HG03342 (cell line): ENCODE results near the gene GNA15.
"Not testable (repeated sequence)": the region's sequence is repeated elsewhere in the genome, so short reads cannot be mapped to it uniquely, and the experiment has no call there.

Experiments used
- ATAC-seq: cut with Tn5 transposase; IDR thresholded peaks from one replicate; pipeline ENCODE4 v1.9.1; 2021; ENCODE audit warnings: mild to moderate bottlenecking, moderate library complexity; ENCODE audit not compliant: unreplicated experiment

The GNA15 gene, protein sequence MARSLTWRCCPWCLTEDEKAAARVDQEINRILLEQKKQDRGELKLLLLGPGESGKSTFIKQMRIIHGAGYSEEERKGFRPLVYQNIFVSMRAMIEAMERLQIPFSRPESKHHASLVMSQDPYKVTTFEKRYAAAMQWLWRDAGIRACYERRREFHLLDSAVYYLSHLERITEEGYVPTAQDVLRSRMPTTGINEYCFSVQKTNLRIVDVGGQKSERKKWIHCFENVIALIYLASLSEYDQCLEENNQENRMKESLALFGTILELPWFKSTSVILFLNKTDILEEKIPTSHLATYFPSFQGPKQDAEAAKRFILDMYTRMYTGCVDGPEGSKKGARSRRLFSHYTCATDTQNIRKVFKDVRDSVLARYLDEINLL

DNA sequence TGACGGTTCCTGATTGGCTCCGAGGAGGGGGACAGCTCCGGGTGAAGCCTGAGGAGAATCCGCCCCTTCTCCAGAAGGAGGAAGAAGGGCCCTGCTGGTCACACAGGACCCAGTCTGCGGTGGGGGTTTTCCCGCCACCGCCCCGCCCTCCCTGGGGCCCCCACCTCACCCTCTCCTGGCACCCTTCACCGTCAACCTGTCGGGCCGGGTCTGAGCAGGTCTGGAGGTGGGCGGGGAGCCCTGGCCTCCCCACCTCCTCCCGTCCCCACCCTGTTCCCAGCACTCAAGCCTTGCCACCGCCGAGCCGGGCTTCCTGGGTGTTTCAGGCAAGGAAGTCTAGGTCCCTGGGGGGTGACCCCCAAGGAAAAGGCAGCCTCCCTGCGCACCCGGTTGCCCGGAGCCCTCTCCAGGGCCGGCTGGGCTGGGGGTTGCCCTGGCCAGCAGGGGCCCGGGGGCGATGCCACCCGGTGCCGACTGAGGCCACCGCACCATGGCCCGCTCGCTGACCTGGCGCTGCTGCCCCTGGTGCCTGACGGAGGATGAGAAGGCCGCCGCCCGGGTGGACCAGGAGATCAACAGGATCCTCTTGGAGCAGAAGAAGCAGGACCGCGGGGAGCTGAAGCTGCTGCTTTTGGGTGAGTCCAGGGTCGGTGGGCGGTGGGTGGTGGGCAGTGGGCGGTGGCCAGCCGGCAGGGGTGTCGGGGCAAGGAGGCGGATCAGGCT lies at the start of gene GNA15:
TSS of gene GNA15 (plus strand) at position 73 of the 723 bp plus-strand sequence. CDS start at position 491, 418 bp downstream.
- no peak for ATAC-seq

DNA sequence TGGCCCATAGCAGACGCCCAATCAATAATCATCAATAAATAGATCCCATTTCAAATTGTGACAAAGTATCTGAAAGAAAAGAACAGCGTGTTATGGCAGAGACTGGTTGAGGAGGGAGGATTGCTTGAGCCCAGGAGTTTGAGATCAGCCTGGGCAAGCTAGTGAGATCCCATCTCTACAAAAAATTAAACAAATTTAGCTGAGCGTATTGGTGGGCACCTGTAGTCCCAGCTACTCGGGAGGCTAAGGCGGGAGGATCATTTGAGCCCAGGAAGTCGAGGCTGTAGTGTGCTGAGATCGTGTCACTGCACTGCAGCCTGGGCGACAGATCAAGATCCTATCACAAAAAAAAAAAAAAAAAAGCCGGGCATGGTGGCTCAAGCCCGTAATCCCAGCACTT lies 48.1 kb upstream of the GNA15 start:
- ATAC-seq, result no peak

DNA sequence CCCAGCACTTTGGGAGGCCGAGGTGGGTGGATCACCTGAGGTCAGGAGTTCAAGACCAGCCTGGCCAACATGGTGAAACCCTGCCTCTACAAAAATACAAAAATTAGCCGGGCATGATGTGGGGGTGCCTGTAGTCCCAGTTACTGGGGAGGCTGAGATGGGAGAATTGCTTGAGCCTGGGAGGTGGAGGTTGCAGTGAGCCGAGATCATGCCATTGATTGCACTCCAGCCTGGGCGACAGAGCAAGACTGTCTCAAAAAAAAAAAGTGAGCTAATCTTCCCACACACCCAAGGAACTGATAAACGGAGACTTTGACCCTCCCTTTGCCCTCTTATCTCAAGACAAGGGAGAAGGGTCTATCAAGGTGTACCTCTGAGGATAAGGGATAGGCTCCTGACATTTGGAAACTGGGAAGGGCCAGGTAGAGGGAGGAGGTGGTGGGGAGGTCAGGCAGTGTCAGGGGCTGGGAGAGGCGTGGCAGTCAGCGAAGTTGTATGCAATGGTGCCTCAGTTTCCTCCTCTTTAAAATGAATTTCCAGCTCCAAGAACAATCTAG lies 46.5 kb upstream of the GNA15 start:
- not testable (repeated sequence) for ATAC-seq

DNA sequence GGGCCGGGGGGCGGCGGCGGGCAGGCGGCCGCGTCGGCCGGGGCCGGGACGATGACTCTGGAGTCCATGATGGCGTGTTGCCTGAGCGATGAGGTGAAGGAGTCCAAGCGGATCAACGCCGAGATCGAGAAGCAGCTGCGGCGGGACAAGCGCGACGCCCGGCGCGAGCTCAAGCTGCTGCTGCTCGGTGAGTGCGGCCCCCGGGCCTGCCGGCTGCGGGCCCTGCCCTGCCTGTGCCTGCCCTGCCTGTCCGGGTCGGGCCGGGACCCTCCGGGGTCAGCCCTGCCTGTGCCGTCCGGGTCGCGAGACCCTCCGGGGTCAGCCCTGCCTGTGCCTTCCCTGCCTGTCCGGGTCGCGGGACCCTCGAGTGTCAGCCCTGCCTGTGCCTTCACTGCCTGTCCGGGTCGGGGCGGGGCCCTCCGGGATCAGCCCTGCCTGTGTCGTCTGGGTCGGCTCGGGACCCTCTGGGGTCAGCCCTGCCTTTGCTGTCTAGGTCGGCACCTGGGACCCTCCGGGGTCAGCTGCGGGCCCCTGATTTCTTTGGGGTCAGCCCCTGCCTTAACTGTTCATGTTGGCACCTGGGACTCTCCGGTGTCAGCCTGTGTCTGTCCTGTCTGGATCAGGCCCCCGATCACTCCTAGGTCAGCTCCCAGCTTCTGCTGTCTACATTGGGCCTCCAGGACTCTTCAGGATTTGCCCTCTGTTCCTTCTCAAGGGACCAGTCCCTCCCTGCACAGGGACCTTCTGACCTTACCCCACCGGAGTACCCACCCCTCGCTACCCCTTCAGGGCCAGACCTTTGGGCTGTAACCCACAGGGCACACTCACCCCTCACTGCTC lies 41.0 kb upstream of the GNA15 start:
- ATAC-seq, result no peak

DNA sequence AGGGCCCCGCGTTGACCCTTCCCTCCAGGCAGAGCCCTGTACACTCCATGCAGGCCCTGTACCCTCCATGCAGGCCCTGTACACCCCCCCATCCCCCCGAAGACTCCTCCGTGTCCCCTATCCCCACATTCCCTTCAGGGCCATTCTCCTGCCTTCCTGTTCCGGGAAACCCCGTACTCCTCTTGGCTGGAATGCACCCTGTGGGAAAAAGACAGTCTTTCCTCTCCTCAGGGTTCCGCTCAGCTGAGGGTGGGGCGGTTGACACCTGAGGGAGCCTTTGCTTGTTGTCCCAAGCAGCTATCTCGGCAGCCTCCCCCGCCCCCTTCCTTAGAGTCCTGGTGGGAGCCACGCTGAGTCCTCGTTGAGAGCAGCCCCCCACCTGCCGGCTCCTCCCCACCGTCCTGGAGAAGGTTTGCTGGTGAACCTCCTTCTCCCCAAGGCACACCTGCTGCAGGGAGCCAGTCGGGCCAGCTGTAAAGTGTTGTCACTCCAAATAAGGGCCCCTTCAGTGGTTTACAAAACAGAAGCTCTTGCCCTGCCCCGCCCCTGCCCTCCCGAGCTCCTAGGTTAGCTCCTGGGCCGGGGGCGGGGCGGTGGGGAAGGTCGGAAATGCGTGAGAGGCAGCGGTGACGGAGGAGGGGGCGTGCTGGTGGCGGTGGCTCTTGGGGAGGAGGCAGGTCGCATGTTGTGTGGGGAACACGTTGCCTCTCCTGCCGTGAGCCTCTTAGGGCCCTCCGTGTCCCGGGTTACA lies 40.2 kb upstream of the GNA15 start:
- ATAC-seq, result no peak

DNA sequence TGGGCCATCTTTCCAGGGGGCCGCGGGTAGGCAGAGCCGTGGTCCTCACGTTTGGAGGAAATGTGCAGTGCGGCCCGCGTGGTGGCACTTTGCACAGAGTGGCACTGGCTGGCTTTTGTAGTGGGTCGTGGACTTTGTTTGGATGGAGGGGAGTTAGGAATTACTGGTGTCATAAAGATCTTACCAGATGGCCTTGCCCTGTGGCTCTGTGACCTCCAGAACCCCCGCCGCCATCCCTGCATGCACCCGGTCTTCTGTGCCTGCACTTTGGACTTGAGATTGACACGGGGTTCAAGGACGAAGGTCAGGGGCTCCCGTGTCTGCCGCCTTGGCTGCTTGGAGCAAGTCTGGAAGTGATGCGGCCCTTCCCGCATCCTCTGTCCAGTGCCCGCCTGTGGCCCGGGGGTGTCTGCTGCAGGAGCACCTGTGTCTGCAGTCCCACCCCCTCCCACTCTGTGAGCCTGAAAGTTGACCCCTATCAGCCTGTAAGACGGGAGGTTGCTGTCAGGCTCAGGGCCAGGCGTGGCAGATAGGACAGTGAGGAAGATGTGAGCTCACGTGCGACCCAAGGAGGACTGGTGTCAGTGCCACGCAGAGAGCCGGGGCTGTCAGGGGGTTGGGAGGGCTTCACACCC lies 39.4 kb upstream of the GNA15 start:
- ATAC-seq, result no peak

DNA sequence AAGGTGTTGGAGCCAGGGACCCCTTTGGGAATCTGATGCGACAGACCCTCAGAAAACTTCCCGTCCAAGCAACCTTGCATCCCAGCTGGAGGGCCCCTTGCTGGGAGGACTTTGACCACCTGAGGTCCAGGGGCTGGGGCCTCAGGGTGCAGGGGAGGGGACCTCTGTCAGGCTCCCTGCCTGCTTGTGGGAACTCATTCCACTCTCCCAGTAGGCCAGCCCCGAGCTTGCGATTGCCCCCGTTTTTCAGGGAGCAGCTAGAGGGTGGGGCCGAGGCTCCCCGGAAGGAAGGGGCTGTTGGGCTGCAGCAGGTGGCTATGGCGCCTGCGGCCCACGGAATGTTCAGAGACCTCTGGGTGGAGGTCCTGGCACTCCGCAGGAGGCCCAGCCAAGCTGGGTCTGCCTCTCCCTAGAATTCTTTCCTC lies 38.9 kb upstream of the GNA15 start:
- ATAC-seq, result no peak

DNA sequence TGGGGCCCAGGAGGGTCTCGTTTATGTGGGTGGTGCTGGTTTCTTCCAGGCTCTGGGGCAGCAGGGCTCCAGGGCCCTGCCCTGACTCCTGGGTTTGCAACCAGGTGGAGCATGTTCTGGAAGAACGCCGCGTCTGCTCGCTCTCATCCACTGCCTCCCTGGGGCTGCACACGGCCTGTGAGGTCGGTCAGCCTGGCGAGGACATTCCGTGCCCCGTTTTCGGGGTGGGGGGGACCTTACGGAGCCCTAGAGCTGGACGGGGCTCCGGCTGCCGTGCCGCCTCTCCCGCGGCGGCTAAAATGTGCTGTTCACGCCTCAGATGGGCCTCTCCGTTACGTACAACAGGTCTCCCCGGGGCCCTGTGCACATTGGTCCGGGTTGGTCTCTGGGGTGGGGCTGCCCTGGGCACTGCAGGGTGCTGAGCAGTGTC lies 38.4 kb upstream of the GNA15 start:
- ATAC-seq, result no peak

DNA sequence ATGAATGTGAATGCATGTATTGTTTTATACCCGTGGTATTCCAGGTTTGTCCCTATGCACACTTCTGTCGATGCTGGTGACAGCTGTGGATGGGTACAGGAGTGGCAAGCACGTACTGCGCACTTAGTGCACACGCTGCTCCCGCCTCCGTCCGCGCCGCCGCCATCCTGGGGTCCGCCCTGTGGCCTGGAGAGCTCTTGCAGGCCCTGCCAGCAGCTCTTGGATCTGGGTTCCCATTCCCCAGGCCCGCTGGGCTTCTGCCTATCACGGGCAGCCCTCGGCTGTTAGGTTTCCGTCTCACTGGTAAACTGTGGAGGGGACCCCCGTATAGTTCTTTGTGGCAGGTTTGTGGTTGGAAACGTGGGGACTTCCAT lies 37.7 kb upstream of the GNA15 start:
- ATAC-seq, result no peak

DNA sequence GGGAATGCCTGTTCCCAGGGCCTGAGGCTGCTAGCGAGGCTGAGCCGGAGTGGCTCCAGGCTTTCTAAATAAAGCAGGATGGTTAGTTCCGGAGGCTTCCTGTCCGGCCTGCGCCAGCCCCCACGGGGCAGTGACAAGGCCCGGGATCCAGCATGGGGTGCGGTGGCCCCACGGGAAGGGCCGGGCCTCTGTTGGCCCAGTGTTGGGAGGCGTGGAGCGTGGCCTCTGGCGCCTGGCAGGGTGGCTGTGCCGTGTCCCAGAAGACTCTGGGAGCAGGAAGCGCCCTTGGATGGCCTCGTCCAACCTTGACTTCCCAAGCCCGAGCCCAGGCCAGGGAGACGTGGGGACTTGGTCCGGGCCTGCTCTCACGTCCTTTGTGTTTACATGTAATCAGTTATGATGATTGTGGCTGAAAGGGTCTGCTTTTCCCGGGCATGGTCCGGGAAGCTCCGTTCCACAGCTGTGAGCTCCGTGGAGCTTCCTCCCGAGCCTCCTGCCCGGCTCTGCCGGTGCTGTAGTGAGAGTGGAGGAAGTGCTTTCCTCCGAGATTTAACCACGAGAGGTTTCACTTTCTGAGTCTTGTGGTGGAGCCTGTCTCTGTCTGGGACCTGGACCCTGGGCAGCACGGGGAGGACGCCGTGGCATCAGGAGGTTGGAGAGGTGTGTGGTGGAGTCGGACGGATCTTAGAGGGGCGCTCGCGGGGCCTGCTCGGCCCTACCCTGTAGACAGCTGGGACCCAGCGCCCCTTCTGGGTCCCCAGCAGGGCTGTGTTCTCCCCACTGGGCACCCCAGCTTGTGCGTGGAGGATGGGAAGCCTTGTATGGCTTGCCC lies 37.1 kb upstream of the GNA15 start:
- no peak for ATAC-seq

DNA sequence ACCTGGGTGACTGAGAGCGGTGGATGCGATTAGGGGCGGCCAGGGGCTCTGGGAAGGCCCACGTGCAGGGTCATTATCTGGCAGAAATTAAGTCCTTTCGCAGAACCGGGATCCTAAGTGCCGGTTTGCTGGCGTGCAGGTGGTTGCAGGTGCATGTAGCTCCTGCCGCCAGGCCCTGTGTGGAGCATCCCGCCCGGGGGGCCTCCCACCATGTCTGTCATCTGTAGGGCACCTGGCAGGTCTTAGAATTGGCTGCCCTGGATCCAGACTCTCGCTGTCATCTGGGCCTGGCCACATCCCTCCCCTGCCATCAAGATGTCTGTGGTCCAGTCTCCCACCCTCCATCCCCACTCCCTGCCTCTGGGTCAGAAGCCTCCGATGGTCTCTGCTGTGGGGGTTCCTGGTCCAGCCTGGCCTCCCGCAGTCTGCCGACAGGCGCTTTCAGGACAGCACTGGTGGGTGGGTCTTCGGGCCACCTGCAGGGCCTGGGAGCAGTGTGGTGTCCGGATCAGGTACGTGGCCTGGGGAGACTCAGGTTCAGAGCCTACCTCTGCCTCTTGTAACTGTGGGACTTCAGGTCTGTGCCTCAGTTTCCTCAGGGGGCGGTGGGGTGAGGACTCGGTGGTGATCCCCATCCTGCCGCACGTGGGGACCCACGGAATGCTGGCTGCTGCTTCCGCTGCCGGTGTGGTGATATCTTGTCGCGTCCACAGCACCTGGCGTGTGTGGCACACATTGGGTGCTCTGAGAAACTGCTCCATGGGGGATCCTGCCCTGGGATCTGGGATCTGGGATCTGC lies 36.3 kb upstream of the GNA15 start:
- ATAC-seq, result no peak

DNA sequence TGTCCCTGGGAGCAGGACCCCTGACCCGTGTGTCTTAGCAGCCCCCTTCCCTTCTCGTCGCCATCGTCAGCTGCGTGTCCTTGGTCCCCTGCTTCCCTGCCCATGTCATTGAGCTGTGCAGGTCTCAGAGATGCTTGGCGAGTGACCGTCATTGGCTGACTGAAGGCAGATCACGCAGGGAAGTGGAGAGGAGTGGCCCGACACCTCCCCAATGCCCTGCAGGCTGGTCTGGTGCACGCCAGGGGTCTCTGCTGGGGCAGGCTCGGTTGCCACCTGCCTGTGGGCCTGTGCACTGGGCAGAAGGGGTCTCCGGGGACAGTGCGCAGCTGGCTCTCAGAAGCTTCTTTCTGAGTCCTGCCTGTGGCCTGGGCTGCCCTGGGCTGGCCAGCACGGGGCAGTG lies 35.5 kb upstream of the GNA15 start:
- ATAC-seq, result no peak

DNA sequence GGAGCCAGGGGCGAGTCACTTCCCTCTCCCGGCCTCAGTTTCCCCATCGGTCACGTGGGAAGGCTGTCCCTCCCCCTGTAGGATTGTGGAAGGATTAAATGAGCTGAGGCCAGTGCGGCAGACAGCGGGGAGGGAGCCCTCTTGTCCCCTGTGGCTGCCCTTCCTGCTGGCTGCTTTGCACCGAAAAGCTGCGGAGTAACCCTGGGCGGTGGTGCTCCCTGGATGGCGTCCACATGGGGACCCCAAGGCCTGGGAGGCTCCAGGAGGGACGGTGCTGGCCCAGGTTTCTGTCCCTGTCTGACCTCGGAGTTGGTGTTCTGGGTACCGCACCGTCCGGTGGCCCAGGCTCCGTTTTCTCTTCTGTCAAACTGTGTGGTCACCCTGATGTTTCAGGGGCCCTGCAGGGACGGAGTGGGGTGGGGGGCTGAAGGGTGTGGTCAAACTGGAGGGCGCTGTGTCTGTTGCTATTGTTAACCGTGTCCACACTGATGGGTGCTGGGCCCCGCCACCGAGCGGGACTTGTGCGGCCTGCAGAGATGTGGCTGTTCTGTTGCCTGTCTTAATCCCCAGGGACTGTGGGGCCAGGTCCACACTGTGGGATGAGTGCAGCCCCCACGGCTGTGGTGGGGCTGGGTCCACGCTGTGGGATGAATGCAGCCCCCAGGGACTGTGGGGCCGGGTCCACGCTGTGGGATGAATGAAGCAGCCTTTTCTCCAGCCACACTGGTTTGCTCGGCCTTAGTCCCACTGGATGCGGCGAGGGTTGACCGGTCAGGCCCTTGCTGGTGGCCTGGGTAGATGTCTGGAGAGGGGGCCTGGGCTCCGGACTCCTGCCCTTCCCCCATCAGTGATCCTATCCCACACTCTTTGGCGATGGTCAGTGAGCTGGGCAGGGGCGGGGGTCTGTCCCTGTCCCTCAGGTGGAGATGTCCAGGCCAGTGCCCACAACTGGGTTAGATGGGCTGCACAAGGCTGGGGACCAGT lies 34.8 kb upstream of the GNA15 start:
- ATAC-seq, result no peak

DNA sequence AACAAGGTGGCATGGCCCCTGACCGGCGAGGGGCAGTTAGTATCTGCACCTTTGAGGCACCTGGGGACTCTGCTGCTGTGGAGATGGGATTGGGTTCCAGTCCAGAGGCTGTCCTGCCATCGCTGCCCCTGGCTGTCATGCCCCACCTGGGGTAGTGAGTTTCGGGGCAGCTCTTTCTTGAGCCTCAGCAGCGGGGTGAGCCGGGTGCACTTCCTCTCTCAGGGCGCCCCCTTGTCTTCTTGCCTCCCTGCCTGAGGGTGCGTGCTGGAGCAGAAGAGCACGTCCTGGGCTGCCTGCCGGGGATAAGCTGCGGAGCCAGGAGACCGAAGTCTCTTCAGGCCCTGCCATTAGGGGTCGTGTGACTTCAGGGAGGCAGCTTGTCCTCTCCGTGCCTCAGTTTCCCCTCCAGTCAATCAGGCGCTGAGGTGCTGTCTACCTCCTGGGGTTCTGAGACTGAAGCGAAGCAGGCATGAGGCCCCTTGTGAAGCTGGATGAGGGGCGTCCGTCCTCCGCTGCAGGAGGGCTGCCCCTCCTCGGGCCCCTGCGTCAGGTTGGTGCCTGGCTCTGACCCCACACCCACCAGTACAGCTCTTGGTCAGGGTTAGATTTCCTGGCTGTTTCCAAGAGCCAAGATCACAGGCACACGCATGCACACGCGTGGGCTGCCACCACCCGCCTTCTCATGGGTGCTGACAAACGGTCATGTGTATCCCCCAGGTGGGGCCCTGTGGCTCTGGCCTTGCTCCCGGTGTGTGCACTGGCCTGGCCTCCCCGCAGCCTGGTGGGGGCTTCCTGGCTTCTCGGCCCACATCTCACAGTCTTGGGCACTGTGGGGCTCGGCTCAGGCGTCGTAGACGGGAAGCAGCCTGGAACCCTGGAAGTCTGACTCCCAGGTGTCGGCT lies 33.3 kb upstream of the GNA15 start:
- no peak for ATAC-seq

DNA sequence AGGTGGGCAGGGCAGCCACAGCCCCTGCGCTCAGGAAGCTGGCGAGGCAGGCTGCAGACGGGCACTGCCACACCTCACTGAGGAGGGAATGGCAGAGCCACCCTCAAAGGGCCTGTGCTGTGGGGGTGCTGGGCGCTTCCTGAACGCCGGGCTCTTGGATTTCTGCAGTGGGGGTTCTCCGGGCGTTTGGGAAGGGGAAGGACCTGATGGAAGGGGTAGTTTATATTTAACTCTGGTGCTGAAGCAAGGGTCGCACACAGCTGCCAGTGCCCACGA lies 31.2 kb upstream of the GNA15 start:
- ATAC-seq, result no peak
